HG03108 (cell line): ENCODE data around the gene ABCF3.
A peak's percentile ranks its signal among the peaks of the same experiment; 100 is the strongest.
"Not testable (repeated sequence)": the region's sequence is repeated elsewhere in the genome, so short reads cannot be mapped to it uniquely, and the experiment has no call there.

ENCODE experiments used
- ATAC-seq: cut with Tn5 transposase; IDR thresholded peaks from one replicate; pipeline ENCODE4 v1.9.1; 2021; ENCODE audit warnings: moderate library complexity; ENCODE audit not compliant: unreplicated experiment

ABCF3 gene

DNA sequence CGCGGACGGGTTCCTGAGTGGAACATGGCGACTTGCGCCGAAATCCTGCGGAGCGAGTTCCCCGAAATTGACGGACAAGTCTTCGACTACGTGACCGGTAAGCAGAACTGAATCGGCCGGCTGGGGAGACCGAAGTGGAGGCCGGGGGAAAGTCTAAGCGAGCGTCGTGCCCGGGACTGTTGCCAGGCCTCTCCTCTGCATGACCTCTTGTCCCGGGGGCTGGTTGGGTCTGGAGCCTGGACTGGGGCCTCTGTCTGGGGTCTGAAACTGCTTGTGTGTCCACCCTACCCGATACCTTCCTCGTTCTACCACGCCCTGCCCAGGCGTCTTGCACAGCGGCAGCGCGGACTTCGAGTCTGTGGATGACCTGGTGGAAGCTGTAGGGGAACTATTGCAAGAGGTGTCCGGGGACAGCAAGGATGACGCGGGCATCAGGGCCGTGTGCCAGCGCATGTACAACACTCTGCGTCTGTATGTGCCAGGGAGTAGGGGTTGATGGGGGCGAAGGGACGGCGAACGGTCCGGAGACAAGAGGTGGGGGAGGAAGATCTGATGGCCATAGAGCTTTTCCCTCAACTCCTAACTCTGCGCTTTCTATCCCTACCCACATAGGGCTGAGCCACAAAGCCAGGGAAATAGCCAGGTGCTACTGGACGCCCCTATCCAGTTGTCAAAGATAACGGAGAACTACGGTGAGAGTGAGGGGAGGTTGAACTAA lies at the start of gene ABCF3:
Gene ABCF3 (plus strand): TSS at position 16 of the 718 bp plus-strand sequence. CDS start 9 bp downstream, at position 25.
- ATAC-seq, result peak; percentile 17

- ATAC-seq, result no peak
Observed at GRCh38 chr3:184140436-184140835, 45.6 kb upstream of the ABCF3 start.

DNA sequence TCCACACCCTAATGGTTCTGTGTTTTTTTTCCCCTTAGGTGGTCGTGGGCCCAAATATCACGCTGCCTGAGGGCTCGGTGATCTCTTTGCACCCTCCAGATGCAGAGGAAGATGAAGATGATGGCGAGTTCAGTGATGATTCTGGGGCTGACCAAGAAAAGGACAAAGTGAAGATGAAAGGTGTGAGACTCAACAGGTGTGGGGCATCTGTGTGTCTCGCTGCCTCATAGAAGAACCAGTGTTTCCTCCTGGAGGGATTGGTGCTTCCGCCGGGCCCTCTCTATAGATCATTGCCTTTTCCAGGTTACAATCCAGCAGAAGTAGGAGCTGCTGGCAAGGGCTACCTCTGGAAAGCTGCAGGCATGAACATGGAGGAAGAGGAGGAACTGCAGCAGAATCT lies 43.8 kb upstream of the ABCF3 start:
- no peak for ATAC-seq

DNA sequence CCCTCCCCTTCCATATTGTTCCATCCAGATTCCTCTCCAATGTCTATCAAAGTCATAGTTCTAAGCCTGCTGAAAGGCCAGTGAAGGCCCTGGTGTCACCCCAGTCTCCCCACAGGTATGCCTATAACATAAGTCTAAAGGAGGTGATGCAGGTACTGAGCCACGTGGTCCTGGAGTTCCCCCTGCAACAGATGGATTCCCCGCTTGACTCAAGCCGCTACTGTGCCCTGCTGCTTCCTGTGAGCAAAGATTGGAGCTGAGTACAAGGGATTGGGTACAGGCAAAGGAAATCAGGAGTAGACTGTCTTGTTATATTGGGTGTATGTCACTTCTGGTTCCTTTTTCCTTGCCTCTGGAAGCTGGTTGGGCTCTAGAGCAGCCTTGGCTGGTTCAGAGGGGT lies 42.7 kb upstream of the ABCF3 start:
- ATAC-seq, result no peak

- ATAC-seq, result no peak
Observed at GRCh38 chr3:184144505-184144904, 41.5 kb upstream of the ABCF3 start.

GRCh38 chr3:184145111-184145524 lies 40.9 kb upstream of the ABCF3 start:
- peak; percentile 55 for ATAC-seq

GRCh38 chr3:184145751-184146270 lies 40.2 kb upstream of the ABCF3 start:
- no peak for ATAC-seq

DNA sequence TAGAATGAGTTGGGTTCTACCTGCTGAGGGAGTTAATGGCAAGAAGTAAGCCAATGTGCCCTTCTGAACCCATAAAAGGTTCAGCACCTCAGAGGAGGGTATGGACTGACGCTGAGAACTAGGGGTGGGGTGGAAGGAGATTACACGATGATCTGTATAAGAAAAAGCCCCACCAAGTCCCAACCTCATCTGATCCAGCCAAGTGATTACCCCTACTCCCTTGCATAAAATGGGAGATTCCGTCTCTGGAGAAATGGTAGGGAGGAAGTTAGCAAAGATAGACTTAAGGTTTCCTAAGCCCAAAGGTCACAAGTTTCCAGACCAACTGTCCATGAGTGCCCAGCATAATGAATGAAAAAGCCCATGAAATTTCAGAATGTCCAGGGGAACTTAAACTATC lies 37.9 kb upstream of the ABCF3 start:
- no peak for ATAC-seq

- no peak for ATAC-seq
Observed at GRCh38 chr3:184149123-184149522, 36.9 kb upstream of the ABCF3 start.

- not testable (repeated sequence) for ATAC-seq
Observed at GRCh38 chr3:184149770-184150169, 36.2 kb upstream of the ABCF3 start.

GRCh38 chr3:184154885-184155643 lies 30.9 kb upstream of the ABCF3 start, which contains the start of gene DVL3:
Gene DVL3, plus strand, starts transcription at chr3:184155377. Its CDS starts 259 bp downstream, at chr3:184155636.
- ATAC-seq, result peak; percentile 82

- peak; percentile 9 for ATAC-seq
Observed at GRCh38 chr3:184155644-184156521, 30.1 kb upstream of the ABCF3 start.

GRCh38 chr3:184156522-184156955 lies 29.5 kb upstream of the ABCF3 start:
- ATAC-seq, result no peak

GRCh38 chr3:184157206-184157605 lies 28.8 kb upstream of the ABCF3 start:
- ATAC-seq, result no peak

DNA sequence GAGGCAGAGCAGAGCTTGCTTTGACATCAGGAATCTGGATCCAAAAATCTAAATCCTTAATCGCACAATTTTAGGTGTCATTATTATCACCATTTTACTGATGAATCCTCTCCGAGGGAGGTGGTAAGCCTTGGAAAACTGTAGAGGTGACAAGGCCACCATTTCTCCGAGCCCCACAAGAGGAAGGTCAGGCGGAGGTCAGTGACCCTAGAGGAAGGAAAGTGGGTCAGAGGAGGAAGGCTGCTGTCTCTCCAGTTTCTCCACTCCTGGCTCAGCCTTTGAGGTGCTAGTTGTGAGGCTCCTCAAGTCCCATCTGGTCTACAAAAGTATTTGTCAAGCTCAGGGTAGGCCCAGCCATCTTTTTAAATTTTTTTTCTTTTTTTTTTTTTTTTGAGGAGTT lies 27.6 kb upstream of the ABCF3 start:
- no peak for ATAC-seq

DNA sequence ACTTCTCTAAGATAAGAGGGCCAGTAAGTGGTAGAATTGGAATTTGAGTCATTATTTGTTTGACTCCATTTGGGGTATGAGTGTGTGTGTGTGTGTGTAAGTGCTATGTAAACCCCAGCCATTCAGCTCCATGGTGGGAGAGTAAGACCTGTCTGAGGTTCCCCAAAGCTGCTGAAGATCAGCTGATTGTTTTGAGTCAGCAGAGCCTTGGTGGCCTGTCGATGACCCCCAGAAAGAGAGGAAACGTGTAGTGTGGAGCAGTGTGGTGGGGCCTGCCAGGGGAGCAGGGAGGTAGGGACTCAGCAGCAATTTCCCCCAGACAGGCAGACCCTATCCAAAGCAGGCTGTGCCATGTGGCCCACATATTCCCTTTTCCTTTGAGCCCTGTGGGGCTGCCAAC lies 25.5 kb upstream of the ABCF3 start:
- ATAC-seq, result no peak

GRCh38 chr3:184162571-184163070 lies 23.4 kb upstream of the ABCF3 start:
- ATAC-seq, result not testable (repeated sequence)

DNA sequence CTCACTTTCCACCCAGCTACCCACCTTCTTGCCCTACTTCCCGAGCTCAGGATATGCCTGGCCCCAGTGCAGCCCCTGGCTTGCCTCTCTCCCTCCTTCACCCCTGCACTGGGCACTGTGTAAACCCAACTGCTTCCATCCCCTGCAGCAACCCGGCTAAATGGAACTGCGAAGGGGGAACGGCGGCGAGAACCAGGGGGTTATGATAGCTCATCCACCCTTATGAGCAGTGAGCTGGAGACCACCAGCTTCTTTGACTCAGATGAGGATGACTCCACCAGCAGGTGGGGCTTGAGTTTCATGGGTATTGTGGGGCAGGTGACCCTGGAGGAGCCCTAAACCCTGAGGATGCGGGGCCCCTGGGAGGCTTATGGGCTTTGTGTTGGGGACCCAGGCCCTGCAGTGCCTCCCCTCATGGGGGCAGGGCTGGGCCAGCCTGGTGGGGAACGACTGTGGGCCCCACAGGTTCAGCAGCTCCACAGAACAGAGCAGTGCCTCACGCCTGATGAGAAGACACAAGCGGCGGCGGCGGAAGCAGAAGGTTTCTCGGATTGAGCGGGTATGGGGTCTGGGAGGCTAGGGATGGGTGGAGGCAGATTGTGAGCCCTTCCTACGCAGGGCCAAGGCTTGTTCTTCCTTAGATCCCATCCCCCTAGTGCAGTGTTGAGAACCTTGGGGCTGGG lies 21.2 kb upstream of the ABCF3 start:
- ATAC-seq, result no peak

- no peak for ATAC-seq
Observed at GRCh38 chr3:184165543-184165942, 20.5 kb upstream of the ABCF3 start.

GRCh38 chr3:184166671-184167070 lies 19.3 kb upstream of the ABCF3 start:
- ATAC-seq, result no peak
